ENCODE measurements around the gene FAM234A.

FAM234A gene

DNA sequence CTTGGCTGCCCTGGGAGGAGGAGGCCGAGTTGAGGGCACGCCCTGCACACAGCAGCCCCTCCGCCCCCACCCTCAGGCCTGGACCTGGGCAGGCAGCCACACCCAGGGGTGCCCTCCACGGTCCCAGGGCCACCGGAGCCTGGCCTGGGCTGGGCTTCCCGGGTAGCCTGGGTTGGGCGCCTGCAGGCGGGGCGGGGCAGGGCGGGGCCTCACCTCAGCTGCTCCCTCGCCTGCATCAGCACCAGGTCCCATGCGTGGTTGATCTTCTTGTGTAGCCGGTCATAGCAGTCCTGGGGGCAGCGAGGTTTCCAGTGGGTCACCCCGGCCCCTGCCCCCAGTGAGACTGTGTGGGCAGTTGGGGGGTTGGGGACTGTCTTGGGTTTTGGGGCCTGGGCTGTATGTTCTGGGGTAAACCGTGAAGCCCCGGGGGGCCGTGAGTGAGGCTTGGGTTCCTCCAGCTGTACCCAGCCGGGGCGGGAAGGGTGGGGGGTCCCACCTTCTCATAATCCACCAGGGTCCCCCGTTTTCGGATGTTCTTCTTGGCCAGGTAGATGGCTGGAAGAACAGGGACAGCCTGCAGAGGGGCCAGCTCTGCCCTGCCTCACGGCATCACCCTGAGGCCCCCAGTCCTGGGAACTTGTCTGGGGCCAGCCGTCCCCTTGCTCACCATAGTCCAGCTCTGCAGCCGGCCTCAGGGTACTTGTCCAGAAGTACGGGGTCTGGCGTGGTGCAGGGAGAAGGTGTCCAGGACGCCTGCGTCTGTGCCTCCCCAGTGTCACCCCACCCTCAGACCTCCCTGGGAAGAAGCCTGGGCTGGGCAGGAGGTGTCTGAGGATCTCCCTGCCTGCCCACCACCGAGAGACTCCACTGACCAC lies 39.2 kb downstream of the FAM234A start:
- no peak overlapping the region for H3K4me2 ChIP-seq (ENCODE audit: low read length, poor library complexity, severe bottlenecking)
- no peak overlapping the region for H3K27ac ChIP-seq (ENCODE audit: low read length, poor library complexity, severe bottlenecking)
- H3K36me3 ChIP-seq (ENCODE audit: control insufficient read depth in 1 of 2, insufficient read depth in 2 of 2, low read depth in 1 of 2, low read length in 2 of 2): no peaks in the 10 kb centered on the region
- no peak overlapping the region for H2AK5ac ChIP-seq (ENCODE audit: low read length, severe bottlenecking)
- 91% methylated on average over 20 of the region's 30 CpGs for WGBS
- no peak overlapping the region for H2BK12ac ChIP-seq (ENCODE audit: low read length in 2 of 2)
- no peak overlapping the region for H3K18ac ChIP-seq (ENCODE audit: low read depth in 1 of 2, low read length in 2 of 2)
- no peaks in the 10 kb centered on the region for H3K79me1 ChIP-seq (replicated peaks; ENCODE audit: low read length, poor library complexity, severe bottlenecking)
- H2BK5ac ChIP-seq (ENCODE audit: low read depth, low read length, poor library complexity, severe bottlenecking): no peak overlapping the region
- H3K4me3 ChIP-seq (ENCODE audit: insufficient read depth in 1 of 2, low read depth in 1 of 2, low read length in 2 of 2): no peak overlapping the region
- no peak overlapping the region for H2AFZ ChIP-seq (ENCODE audit: low read depth, low read length)
- H3K9me3 ChIP-seq (ENCODE audit: control insufficient read depth, low read length): no peaks in the 10 kb centered on the region
- no peak overlapping the region for H4K91ac ChIP-seq (ENCODE audit: low read length)
- no peak overlapping the region for H2BK120ac ChIP-seq (ENCODE audit: low read depth, low read length)
- no peak overlapping the region for H3K4ac ChIP-seq (ENCODE audit: low read depth in 1 of 2, low read length in 2 of 2)
- H3K27me3 ChIP-seq (ENCODE audit: control insufficient read depth in 1 of 2, insufficient read depth in 1 of 2, low read length in 2 of 2): peaks cover 21 to 54% of the 10 kb centered on the region in 2 experiments
- peaks cover 10% of the 10 kb centered on the region for H3K4me1 ChIP-seq (ENCODE audit: control insufficient read depth, insufficient read depth, low read depth, low read length)
- H3K23ac ChIP-seq (ENCODE audit: low read length in 2 of 2): no peak overlapping the region
- H3K14ac ChIP-seq (ENCODE audit: low read length in 2 of 2): no peak overlapping the region
- no peak overlapping the region for H3K9ac ChIP-seq (ENCODE audit: low read length)
- no peak for DNase-seq
- H4K8ac ChIP-seq (ENCODE audit: low read length): no peak overlapping the region
- no peak overlapping the region for H2BK15ac ChIP-seq (ENCODE audit: low read depth, poor library complexity, severe bottlenecking)

DNA sequence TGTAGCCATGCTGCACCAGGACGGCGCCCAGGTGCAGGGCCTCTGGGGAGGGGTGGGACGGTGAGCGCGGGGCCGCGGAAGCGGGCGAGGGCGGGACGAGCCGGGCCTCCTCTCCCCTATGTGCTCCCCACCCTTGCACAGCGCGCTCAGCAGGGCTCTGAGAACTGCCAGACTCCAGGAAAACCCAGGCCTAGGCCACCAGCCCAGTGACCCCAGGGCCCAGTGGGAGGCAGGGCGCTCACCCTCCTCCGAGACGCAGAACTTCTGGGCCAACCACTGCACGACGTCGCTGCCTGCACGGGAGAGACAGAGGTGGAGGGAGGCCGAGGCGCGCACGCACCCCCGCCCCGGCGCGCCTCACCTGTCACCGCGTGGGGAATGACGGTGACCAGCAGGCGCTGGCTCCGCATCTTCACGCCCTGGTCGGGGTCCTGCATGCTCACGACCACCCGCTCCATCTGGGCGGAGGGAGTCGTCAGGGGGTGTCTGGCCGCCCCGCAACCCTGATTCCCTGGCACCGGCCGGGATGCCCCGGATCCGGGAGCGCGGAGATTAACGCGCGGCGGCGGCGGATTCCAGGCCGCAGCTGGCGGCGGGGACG lies 40.5 kb downstream of the FAM234A start:
- WGBS: 9% methylated on average over 21 of the region's 58 CpGs
- Histone ChIP-seq H3K27me3 (ENCODE audit: control insufficient read depth in 1 of 2, insufficient read depth in 1 of 2, low read length in 2 of 2) (peaks cover 31 to 56% of the 10 kb centered on the region in 2 experiments), H2AK5ac (ENCODE audit: low read length, severe bottlenecking) (no peak overlapping the region), H3K23ac (ENCODE audit: low read length in 2 of 2) (no peak overlapping the region), H3K18ac (ENCODE audit: low read depth in 1 of 2, low read length in 2 of 2) (peak overlapping the region in 1 of 2 experiments; percentile 23), H3K4me3 (ENCODE audit: insufficient read depth in 1 of 2, low read depth in 1 of 2, low read length in 2 of 2) (peak overlapping the region; percentile 30 to 74), H3K4me1 (ENCODE audit: control insufficient read depth, insufficient read depth, low read depth, low read length) (peaks cover 14% of the 10 kb centered on the region), H2BK12ac (ENCODE audit: low read length in 2 of 2) (no peak overlapping the region), H4K91ac (ENCODE audit: low read length) (peak overlapping the region; percentile 82), H4K8ac (ENCODE audit: low read length) (peak overlapping the region; percentile 66), H2BK15ac (ENCODE audit: low read depth, poor library complexity, severe bottlenecking) (no peak overlapping the region), H2BK5ac (ENCODE audit: low read depth, low read length, poor library complexity, severe bottlenecking) (no peak overlapping the region), H3K27ac (ENCODE audit: low read length, poor library complexity, severe bottlenecking) (no peak overlapping the region), H3K9ac (ENCODE audit: low read length) (no peak overlapping the region), H2AFZ (ENCODE audit: low read depth, low read length) (peak overlapping the region; percentile 58), H3K79me1 (replicated peaks; ENCODE audit: low read length, poor library complexity, severe bottlenecking) (no peaks in the 10 kb centered on the region), H3K36me3 (ENCODE audit: control insufficient read depth in 1 of 2, insufficient read depth in 2 of 2, low read depth in 1 of 2, low read length in 2 of 2) (no peaks in the 10 kb centered on the region), H3K4me2 (ENCODE audit: low read length, poor library complexity, severe bottlenecking) (peak overlapping the region; percentile 81), H2BK120ac (ENCODE audit: low read depth, low read length) (no peak overlapping the region), H3K4ac (ENCODE audit: low read depth in 1 of 2, low read length in 2 of 2) (no peak overlapping the region), H3K9me3 (ENCODE audit: control insufficient read depth, low read length) (no peaks in the 10 kb centered on the region), H3K14ac (ENCODE audit: low read length in 2 of 2) (peak overlapping the region in 1 of 2 experiments; percentile 6)
- DNase-seq: no peak

- Histone ChIP-seq H3K36me3 (ENCODE audit: control insufficient read depth in 1 of 2, insufficient read depth in 2 of 2, low read depth in 1 of 2, low read length in 2 of 2) (no peaks in the 10 kb centered on the region), H3K18ac (ENCODE audit: low read depth in 1 of 2, low read length in 2 of 2) (peak within 1 kb of the TSS in 1 of 2 experiments; percentile 23), H3K4ac (ENCODE audit: low read depth in 1 of 2, low read length in 2 of 2) (no peak within 1 kb of the TSS), H3K14ac (ENCODE audit: low read length in 2 of 2) (peak within 1 kb of the TSS in 1 of 2 experiments; percentile 6), H3K9me3 (ENCODE audit: control insufficient read depth, low read length) (no peaks in the 10 kb centered on the region), H2BK15ac (ENCODE audit: low read depth, poor library complexity, severe bottlenecking) (peak within 1 kb of the TSS; percentile 68), H2BK120ac (ENCODE audit: low read depth, low read length) (no peak within 1 kb of the TSS), H3K79me1 (replicated peaks; ENCODE audit: low read length, poor library complexity, severe bottlenecking) (no peaks in the 10 kb centered on the region), H3K27ac (ENCODE audit: low read length, poor library complexity, severe bottlenecking) (no peak within 1 kb of the TSS), H2AFZ (ENCODE audit: low read depth, low read length) (peak within 1 kb of the TSS; percentile 58), H2BK12ac (ENCODE audit: low read length in 2 of 2) (no peak within 1 kb of the TSS), H3K4me3 (ENCODE audit: insufficient read depth in 1 of 2, low read depth in 1 of 2, low read length in 2 of 2) (peak within 1 kb of the TSS; percentile 41 to 74), H3K9ac (ENCODE audit: low read length) (no peak within 1 kb of the TSS), H3K4me2 (ENCODE audit: low read length, poor library complexity, severe bottlenecking) (peak within 1 kb of the TSS; percentile 81), H2AK5ac (ENCODE audit: low read length, severe bottlenecking) (no peak within 1 kb of the TSS), H4K91ac (ENCODE audit: low read length) (peak within 1 kb of the TSS; percentile 82), H3K23ac (ENCODE audit: low read length in 2 of 2) (no peak within 1 kb of the TSS), H4K8ac (ENCODE audit: low read length) (peak within 1 kb of the TSS; percentile 70), H3K4me1 (ENCODE audit: control insufficient read depth, insufficient read depth, low read depth, low read length) (peaks cover 19% of the 10 kb centered on the region), H2BK5ac (ENCODE audit: low read depth, low read length, poor library complexity, severe bottlenecking) (no peak within 1 kb of the TSS), H3K27me3 (ENCODE audit: control insufficient read depth in 1 of 2, insufficient read depth in 1 of 2, low read length in 2 of 2) (peaks cover 32 to 54% of the 10 kb centered on the region in 2 experiments)
- 14% methylated on average over 30 of the region's 56 CpGs for WGBS
- DNase-seq: no peak
Observed at GRCh38 chr16:275786-276232, 41.2 kb downstream of the FAM234A start, which contains the start of gene RGS11. Gene RGS11, minus strand, starts transcription at chr16:275944. Its CDS starts 33 bp downstream, at chr16:275911.

GRCh38 chr16:276426-277077 lies 41.9 kb downstream of the FAM234A start:
- H3K4me2 ChIP-seq (ENCODE audit: low read length, poor library complexity, severe bottlenecking): no peak overlapping the region
- H2AK5ac ChIP-seq (ENCODE audit: low read length, severe bottlenecking): no peak overlapping the region
- H3K23ac ChIP-seq (ENCODE audit: low read length in 2 of 2): no peak overlapping the region
- H4K8ac ChIP-seq (ENCODE audit: low read length): no peak overlapping the region
- no peaks in the 10 kb centered on the region for H3K79me1 ChIP-seq (replicated peaks; ENCODE audit: low read length, poor library complexity, severe bottlenecking)
- H3K36me3 ChIP-seq (ENCODE audit: control insufficient read depth in 1 of 2, insufficient read depth in 2 of 2, low read depth in 1 of 2, low read length in 2 of 2): no peaks in the 10 kb centered on the region
- H3K4ac ChIP-seq (ENCODE audit: low read depth in 1 of 2, low read length in 2 of 2): no peak overlapping the region
- H2BK15ac ChIP-seq (ENCODE audit: low read depth, poor library complexity, severe bottlenecking): no peak overlapping the region
- H3K14ac ChIP-seq (ENCODE audit: low read length in 2 of 2): no peak overlapping the region
- no peak overlapping the region for H3K27ac ChIP-seq (ENCODE audit: low read length, poor library complexity, severe bottlenecking)
- H3K9me3 ChIP-seq (ENCODE audit: control insufficient read depth, low read length): no peaks in the 10 kb centered on the region
- H2AFZ ChIP-seq (ENCODE audit: low read depth, low read length): no peak overlapping the region
- no peak overlapping the region for H2BK120ac ChIP-seq (ENCODE audit: low read depth, low read length)
- no peak overlapping the region for H3K9ac ChIP-seq (ENCODE audit: low read length)
- H3K4me1 ChIP-seq (ENCODE audit: control insufficient read depth, insufficient read depth, low read depth, low read length): peaks cover 23% of the 10 kb centered on the region
- 86% methylated on average over 20 of the region's 20 CpGs for WGBS
- H2BK12ac ChIP-seq (ENCODE audit: low read length in 2 of 2): no peak overlapping the region
- no peak overlapping the region for H4K91ac ChIP-seq (ENCODE audit: low read length)
- DNase-seq: no peak
- no peak overlapping the region for H2BK5ac ChIP-seq (ENCODE audit: low read depth, low read length, poor library complexity, severe bottlenecking)
- H3K27me3 ChIP-seq (ENCODE audit: control insufficient read depth in 1 of 2, insufficient read depth in 1 of 2, low read length in 2 of 2): peaks cover 40 to 54% of the 10 kb centered on the region in 2 experiments
- no peak overlapping the region for H3K18ac ChIP-seq (ENCODE audit: low read depth in 1 of 2, low read length in 2 of 2)
- H3K4me3 ChIP-seq (ENCODE audit: insufficient read depth in 1 of 2, low read depth in 1 of 2, low read length in 2 of 2): no peak overlapping the region
